GM18907 (cell line): Measurements from ENCODE around the gene MAGEC3.

Experiments
- ATAC-seq: cut with Tn5 transposase; IDR thresholded peaks from one replicate; pipeline ENCODE4 v1.9.1; 2021; ENCODE audit warnings: mild to moderate bottlenecking, moderate library complexity; ENCODE audit not compliant: unreplicated experiment

MAGEC3 gene

GRCh38 chrX:141941234-141941633 lies 103.1 kb downstream of the MAGEC3 start:
- no peak for ATAC-seq

DNA sequence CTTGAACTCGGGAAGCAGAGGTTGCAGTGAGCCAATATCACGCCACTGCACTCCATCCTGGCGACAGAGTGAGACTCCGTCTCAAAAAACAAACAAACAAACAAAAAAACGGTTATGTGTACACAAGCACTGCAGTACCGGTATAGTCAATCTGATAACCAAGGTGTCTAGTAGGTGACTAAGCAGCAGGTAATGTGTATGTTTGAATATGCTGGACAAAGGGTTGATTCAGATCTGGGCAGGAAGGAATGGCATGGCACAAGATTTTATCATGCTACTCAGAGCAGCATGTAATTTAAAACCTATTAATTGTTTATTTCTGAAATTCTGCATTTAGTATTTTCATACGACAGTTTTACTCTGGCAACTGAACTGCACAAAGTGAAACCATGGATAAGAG lies 107.3 kb downstream of the MAGEC3 start:
- ATAC-seq = no peak

- no peak for ATAC-seq
Measured at GRCh38 chrX:141947350-141947749, 109.2 kb downstream of the MAGEC3 start.
